ENCODE results near the gene CHD6. TPM values are rescaled to one million over a fixed set of nuclear protein-coding genes. Genes with fewer than 3 reads are reported as not detected.

CHD6 gene
- total and polyA plus RNA-seq, 4 donors: 3.3 to 23.4 (median 18.2) TPM

GRCh38 chr20:41444821-41445220 is 173.4 kb downstream of the CHD6 start:
- no peaks in the 10 kb centered on the region for H3K4me1 ChIP-seq (ENCODE audit: control insufficient read depth in 4 of 4, insufficient read depth in 4 of 4, low read length in 3 of 4)
- H3K36me3 ChIP-seq (ENCODE audit: control insufficient read depth in 4 of 4, insufficient read depth in 3 of 4, low read depth in 1 of 4, low read length in 3 of 4): peaks cover 10 to 75% (median 60%) of the 10 kb centered on the region in 4 donors
- no peak for TF ChIP-seq RXRA (IDR thresholded peaks at IDR 0.05)
- no peak for TF ChIP-seq REST (IDR thresholded peaks at IDR 0.05)
- TF ChIP-seq SP1 (IDR thresholded peaks at IDR 0.05): no peak
- TF ChIP-seq MAX (IDR thresholded peaks at IDR 0.05): no peak
- TF ChIP-seq GABPA (IDR thresholded peaks at IDR 0.05 in 1 of 2, conservative IDR thresholded peaks at IDR 0.05 in 1 of 2): no peak
- TF ChIP-seq EGR1 (IDR thresholded peaks at IDR 0.05; ENCODE audit: low read depth in 2 of 2): no peak
- no peak for TF ChIP-seq YY1 (IDR thresholded peaks at IDR 0.05)
- no peak for TF ChIP-seq NR2F2 (IDR thresholded peaks at IDR 0.05)
- no peak for TF ChIP-seq HNF4G (IDR thresholded peaks at IDR 0.05)
- no peak for TF ChIP-seq ATF3 (IDR thresholded peaks at IDR 0.05)
- no peak for TF ChIP-seq FOXA1 (IDR thresholded peaks at IDR 0.05)
- no peak for TF ChIP-seq RAD21 (IDR thresholded peaks at IDR 0.05)
- TF ChIP-seq FOXA2 (IDR thresholded peaks at IDR 0.05): no peak
- TF ChIP-seq TAF1 (conservative IDR thresholded peaks at IDR 0.05): no peak
- no peak for TF ChIP-seq HNF4A (conservative IDR thresholded peaks at IDR 0.05)
- TF ChIP-seq ZBTB33 (IDR thresholded peaks at IDR 0.05): no peak
- no peak for TF ChIP-seq CTCF (IDR thresholded peaks at IDR 0.05; ENCODE audit: low read depth, low read length, missing input control)
- no peak for TF ChIP-seq JUND (IDR thresholded peaks at IDR 0.05)

More at GRCh38 chr20:41444821-41445220, 173.4 kb downstream of the CHD6 start:
- DNase-seq (ENCODE audit: low spot score): no peak
- Histone ChIP-seq H3K4me3 (ENCODE audit: low read depth in 1 of 3, low read length in 3 of 3) (no peak overlapping the region), H3K9ac (ENCODE audit: low read depth in 1 of 2, low read length in 2 of 2) (no peak overlapping the region), H3K27me3 (ENCODE audit: control insufficient read depth in 4 of 4, insufficient read depth in 4 of 4, low read length in 3 of 4) (no peaks in the 10 kb centered on the region), H3K9me3 (ENCODE audit: control insufficient read depth in 4 of 4, low read length in 3 of 4) (no peaks in the 10 kb centered on the region), H3K27ac (ENCODE audit: low read depth in 1 of 2, low read length in 2 of 2) (no peak overlapping the region)

Measured in liver (tissue), 9 donors.